Glutamatergic neuron (in vitro differentiated cells): ENCODE data around the gene UBAP2. TPM values are rescaled to one million over a fixed set of nuclear protein-coding genes. Genes with fewer than 3 reads are reported as not detected.
A peak's percentile ranks its signal among the peaks of the same experiment; 100 is the strongest.

ENCODE experiments used
- DNase-seq: peaks from one replicate; pipeline ENCODE4 v3.0.0; 2022
- H3K27ac Mint-ChIP-seq: one replicate; pipeline ENCODE4 v1.8.0; 2020; ENCODE audit warnings: mild to moderate bottlenecking, mixed read lengths, inconsistent platforms; ENCODE audit not compliant: unreplicated experiment
- H3K27me3 Mint-ChIP-seq: one replicate; pipeline ENCODE4 v1.8.0; 2020; ENCODE audit warnings: mild to moderate bottlenecking, moderate library complexity, mixed read lengths, inconsistent platforms; ENCODE audit not compliant: unreplicated experiment
- H3K36me3 Mint-ChIP-seq: one replicate; pipeline ENCODE4 v1.8.0; 2020; ENCODE audit warnings: mild to moderate bottlenecking, mixed read lengths, inconsistent platforms; ENCODE audit not compliant: unreplicated experiment
- H3K4me1 Mint-ChIP-seq: one replicate; pipeline ENCODE4 v1.8.0; 2020; ENCODE audit warnings: mild to moderate bottlenecking, low read depth, mixed read lengths, inconsistent platforms; ENCODE audit not compliant: unreplicated experiment
- H3K4me3 Mint-ChIP-seq: one replicate; pipeline ENCODE4 v1.8.0; 2020; ENCODE audit warnings: mild to moderate bottlenecking, mixed read lengths, inconsistent platforms; ENCODE audit not compliant: unreplicated experiment
- H3K9me3 Mint-ChIP-seq: one replicate; pipeline ENCODE4 v1.8.0; 2020; ENCODE audit warnings: mild to moderate bottlenecking, moderate library complexity, mixed read lengths, inconsistent platforms; ENCODE audit not compliant: unreplicated experiment
- total RNA-seq: library from RNA; stranded (reverse); fragmentation: NEBNext Ultra II Directional; extraction: Animal tissue kit (Norgen Biotek cat#: 25700); gene quantifications from one replicate; pipeline ENCODE4 v1.2.1, GENCODE V29; 2021; ENCODE audit not compliant: unreplicated experiment
- TF ChIP-seq, protein P1 (sequence below): fragments of 200-600 bp; sonication (generic); IDR thresholded peaks from one replicate; pipeline ENCODE4 v1.5.0; 2021; ENCODE audit not compliant: partially characterized antibody, unreplicated experiment

The UBAP2 gene
- total RNA-seq, 1 donor from 2014 or later = 65.1 TPM

DNA sequence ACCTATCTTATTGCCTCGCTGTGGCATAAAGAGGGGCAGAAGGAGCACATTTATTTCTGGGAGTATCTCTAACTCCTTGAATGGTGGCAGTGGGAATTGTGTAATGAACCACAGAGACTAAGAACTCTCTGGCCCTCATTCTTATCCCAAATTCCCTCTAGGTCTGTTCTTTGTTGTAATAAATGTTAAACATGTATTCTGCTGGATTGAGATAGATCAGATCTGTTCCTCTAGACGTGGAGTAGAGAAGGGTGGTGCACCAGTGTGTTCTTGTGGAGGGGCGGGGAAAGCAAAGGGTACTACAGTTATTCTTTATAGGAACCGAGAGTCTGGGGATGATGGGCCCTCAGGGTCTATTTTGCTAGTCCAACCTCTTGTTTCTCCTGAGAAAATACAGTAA is 141.3 kb downstream of the UBAP2 start:
- Mint-ChIP-seq H3K4me3 (no peak overlapping the region), H3K27ac (peak overlapping the region; percentile 31), H3K36me3 (no peaks in the 10 kb centered on the region), H3K9me3 (peaks cover 10% of the 10 kb centered on the region), H3K27me3 (no peaks in the 10 kb centered on the region), H3K4me1 (peaks cover 9% of the 10 kb centered on the region)
- TF ChIP-seq, protein P1, sequence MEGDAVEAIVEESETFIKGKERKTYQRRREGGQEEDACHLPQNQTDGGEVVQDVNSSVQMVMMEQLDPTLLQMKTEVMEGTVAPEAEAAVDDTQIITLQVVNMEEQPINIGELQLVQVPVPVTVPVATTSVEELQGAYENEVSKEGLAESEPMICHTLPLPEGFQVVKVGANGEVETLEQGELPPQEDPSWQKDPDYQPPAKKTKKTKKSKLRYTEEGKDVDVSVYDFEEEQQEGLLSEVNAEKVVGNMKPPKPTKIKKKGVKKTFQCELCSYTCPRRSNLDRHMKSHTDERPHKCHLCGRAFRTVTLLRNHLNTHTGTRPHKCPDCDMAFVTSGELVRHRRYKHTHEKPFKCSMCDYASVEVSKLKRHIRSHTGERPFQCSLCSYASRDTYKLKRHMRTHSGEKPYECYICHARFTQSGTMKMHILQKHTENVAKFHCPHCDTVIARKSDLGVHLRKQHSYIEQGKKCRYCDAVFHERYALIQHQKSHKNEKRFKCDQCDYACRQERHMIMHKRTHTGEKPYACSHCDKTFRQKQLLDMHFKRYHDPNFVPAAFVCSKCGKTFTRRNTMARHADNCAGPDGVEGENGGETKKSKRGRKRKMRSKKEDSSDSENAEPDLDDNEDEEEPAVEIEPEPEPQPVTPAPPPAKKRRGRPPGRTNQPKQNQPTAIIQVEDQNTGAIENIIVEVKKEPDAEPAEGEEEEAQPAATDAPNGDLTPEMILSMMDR = no peak
- no peak for DNase-seq

DNA sequence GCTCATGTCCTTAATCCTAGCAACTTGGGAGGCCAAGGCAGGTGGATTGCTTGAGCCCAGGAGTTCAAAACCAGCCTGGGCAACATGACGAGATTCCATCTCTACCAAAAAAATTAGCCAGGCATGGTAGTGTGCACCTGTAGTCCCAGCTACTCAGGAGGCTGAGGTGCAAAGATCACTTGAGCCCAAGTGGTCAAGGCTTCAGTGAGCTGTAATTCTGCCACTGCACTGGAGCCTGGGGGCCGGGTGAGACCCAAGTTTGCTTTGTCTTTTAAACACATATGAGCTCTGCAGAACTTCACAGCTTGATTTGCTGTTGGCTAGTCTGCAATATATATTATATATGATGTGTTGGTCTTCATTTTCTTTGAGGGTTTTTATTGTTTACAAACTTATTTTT is 141.9 kb downstream of the UBAP2 start:
- Mint-ChIP-seq H3K9me3 (peaks cover 10% of the 10 kb centered on the region), H3K27ac (no peak overlapping the region), H3K4me3 (no peak overlapping the region), H3K4me1 (peaks cover 9% of the 10 kb centered on the region), H3K36me3 (no peaks in the 10 kb centered on the region), H3K27me3 (no peaks in the 10 kb centered on the region)
- TF ChIP-seq, protein P1 = no peak
- no peak for DNase-seq

DNA sequence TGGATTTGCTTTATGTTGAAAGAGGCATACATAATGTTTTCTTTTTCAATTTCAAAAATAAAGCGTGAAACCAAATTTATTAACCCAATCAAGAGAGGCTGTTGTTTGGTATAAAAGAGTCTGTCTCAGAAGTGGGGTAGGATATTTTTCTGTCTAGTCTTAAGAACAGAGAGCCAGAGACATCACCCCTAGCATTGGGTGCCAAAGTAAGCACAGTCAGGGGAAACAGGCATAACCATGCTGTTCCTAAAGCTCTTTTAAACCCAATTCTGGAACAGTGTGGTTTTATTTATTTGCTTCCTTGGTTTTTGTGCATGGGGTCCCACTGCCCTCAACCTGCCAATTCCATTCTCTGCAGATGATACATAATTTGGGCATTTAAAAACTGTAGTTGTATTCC is 143.6 kb downstream of the UBAP2 start:
- TF ChIP-seq, protein P1 = no peak
- Mint-ChIP-seq H3K27ac (no peak overlapping the region), H3K9me3 (peaks cover 10% of the 10 kb centered on the region), H3K4me1 (peaks cover 9% of the 10 kb centered on the region), H3K36me3 (no peaks in the 10 kb centered on the region), H3K27me3 (no peaks in the 10 kb centered on the region), H3K4me3 (no peak overlapping the region)
- no peak for DNase-seq

DNA sequence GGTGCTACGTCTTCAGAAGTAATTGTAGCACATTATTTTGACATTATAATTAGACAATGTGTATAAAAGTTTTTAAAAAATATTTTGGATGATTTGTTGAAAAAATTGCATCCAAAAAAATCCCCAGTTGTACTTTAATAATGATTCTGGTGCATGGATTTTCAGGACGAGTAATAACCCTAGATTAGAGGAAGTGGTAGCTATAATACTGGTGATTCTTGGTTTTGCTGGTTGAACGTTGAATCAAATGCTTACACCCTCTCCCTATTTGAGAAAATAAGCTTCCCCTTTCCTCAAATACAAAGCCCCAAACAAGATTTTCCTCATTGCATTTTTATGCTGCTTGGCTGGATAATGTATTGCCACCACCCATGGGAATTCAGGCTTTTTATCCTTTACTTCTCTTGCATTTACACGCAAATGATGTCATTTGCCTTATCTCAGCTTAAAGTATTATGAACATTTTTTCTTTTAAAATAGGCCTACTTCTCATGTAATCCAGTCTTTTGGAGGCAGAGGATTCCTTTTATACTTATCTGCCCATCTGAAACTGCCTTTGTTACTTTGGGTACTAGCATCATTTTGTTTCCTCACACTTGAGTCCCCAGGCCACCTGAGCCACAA is 145.4 kb downstream of the UBAP2 start:
- H3K36me3 Mint-ChIP-seq = no peaks in the 10 kb centered on the region
- H3K27me3 Mint-ChIP-seq = peaks cover 2% of the 10 kb centered on the region
- peaks cover 10% of the 10 kb centered on the region for H3K9me3 Mint-ChIP-seq
- TF ChIP-seq, protein P1 = no peak
- H3K4me1 Mint-ChIP-seq = peaks cover 9% of the 10 kb centered on the region
- no peak overlapping the region for H3K4me3 Mint-ChIP-seq
- no peak for DNase-seq
- no peak overlapping the region for H3K27ac Mint-ChIP-seq

DNA sequence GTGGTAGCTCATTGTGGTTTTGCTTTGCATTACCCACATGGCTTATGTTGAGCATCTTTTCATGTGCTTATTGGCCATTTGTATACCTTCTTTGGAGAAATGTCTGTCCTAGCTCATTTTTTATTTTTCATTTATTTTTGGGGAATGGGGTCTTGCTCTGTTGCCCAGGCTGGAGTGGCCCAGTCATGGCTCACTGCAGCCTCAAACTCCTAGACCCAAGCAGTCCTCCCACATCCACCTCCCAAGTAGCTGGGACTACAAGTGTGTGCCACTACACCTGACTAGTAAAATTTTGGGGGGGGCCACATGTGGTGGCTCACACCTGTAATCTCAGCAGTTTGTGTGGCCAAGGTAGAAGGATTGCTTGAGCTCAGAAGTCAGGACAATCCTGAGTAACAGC is 154.4 kb downstream of the UBAP2 start:
- TF ChIP-seq, protein P1 = no peak
- no peak for DNase-seq
- Mint-ChIP-seq H3K36me3 (no peaks in the 10 kb centered on the region), H3K4me3 (no peak overlapping the region), H3K9me3 (peaks cover 9% of the 10 kb centered on the region), H3K4me1 (no peaks in the 10 kb centered on the region), H3K27ac (no peak overlapping the region), H3K27me3 (peaks cover 2% of the 10 kb centered on the region)
